ENCODE results near the gene FILIP1. TPM values are rescaled to one million over a fixed set of nuclear protein-coding genes. Genes with fewer than 3 reads are reported as not detected.

FILIP1 gene
- total and polyA plus RNA-seq, 10 of the 15 experiments (the other 5 are each of a cell fraction or from before 2014, with no cell fraction given) = 0.23 to 2.0 (median 0.44) TPM

DNA sequence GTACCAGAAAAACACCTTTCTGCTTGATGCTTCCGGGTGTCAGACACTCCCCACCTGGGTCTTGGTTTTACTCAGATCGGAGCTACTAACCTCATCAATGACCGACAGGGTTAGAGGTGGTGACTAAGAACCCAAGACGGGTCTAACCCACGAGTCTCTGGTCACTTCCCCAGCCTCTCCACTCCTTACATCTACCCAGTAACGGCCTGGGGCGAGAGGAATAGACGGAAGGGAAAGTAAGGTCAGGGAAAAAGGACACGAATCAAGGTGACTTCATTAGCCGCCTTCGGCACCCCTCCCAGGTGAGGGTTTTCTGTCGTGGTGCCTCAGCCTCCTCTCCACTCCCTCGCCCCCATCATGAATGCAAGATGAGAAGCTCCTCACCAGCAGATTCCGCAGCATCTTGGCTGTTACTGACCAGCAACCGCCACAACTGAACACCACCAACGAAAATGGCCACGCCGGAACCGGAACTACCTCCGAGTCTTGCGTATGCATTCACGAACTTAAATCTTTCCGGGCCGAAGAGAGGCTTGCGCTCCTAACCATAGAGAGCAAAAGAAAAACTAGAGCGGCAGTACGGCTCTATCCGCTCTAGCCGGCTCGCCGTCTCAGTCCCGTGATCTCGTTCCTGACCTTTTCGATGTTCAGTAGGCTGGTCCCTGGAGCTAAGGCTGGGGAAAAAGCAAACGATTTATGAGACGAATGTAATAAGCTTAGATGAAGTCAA is 250.1 kb downstream of the FILIP1 start, which contains the start of gene COX7A2:
Gene COX7A2 (minus strand): TSS at position 469 of the 730 bp plus-strand sequence. CDS start 67 bp downstream, at position 402.
- ChIA-PET POLR2A (interaction anchor here (0.6 to 1.7 kb wide), 10 partner anchors 9 to 1782 kb away, joined by 3 to 6 read pairs (median 4); partner anchors contain the start of gene MTO1), RAD21 (ENCODE audit: unreplicated experiment) (interaction anchor here (0.6 to 1.6 kb wide), 10 partner anchors 18 to 511 kb away, joined by 3 to 6 read pairs (median 4); no protein-coding TSS in a partner anchor), CTCF (interaction anchor here (1.0 to 2.0 kb wide), 9 partner anchors 9 to 319 kb away, joined by 3 to 14 read pairs (median 4); partner anchors contain the start of gene FILIP1), SMC1A (ENCODE audit: uncharacterized antibody, unreplicated experiment) (interaction anchor here (0.9 to 2.5 kb wide), 13 partner anchors 9 to 283 kb away, joined by 3 to 11 read pairs (median 3); partner anchors contain the start of gene FILIP1)
- Histone ChIP-seq H3K27me3 (replicated peaks in 1 of 2; ENCODE audit: control insufficient read depth in 2 of 2, insufficient read depth in 2 of 2, low read length in 1 of 2) (no peaks in the 10 kb centered on the region), H3K9ac (ENCODE audit: control insufficient read depth, insufficient read depth, low read length) (peak within 1 kb of the TSS; percentile 90), H3K4me2 (ENCODE audit: control insufficient read depth, insufficient read depth) (peak within 1 kb of the TSS; percentile 79), H4K20me1 (ENCODE audit: control insufficient read depth, insufficient read depth) (peaks cover 3% of the 10 kb centered on the region; the same call in 1 of the 2 replicates), H3K4me1 (ENCODE audit: control insufficient read depth, insufficient read depth, low read length) (no peaks in the 10 kb centered on the region), H3K4me3 (peak within 1 kb of the TSS; percentile 65), H3K9me3 (replicated peaks; ENCODE audit: control insufficient read depth, insufficient read depth, low read length) (no peaks in the 10 kb centered on the region), H2AFZ (ENCODE audit: control insufficient read depth, low read depth, low read length) (peak within 1 kb of the TSS; percentile 90), H3K36me3 (ENCODE audit: control insufficient read depth in 2 of 2, insufficient read depth in 2 of 2, low read length in 1 of 2) (peaks cover 3 to 12% of the 10 kb centered on the region in 2 experiments), H3K79me2 (ENCODE audit: control insufficient read depth, insufficient read depth, low read length) (peaks cover 22% of the 10 kb centered on the region), H3K27ac (ENCODE audit: control insufficient read depth, insufficient read depth) (peak within 1 kb of the TSS; percentile 97)
- peak; percentile 96 for FAIRE-seq
- peak; percentile 86 for DNase-seq (ENCODE audit: low read depth, low spot score)
- WGBS (ENCODE audit: insufficient coverage, insufficient replicate concordance, low lambda C conversion rate, missing lambda C conversion rate) = under 1% methylated on average over 36 of the region's 36 CpGs
- ATAC-seq = peak; percentile 94
- intact Hi-C loops (cut with micrococcal nuclease; ENCODE audit: unreplicated experiment) = loop anchor here (1.0 kb wide), 1 partner anchor 41 kb away; the partner anchor contains the start of gene TMEM30A
- TSS peak; percentile 75 for BruUV-seq (replicated peaks)
- in situ Hi-C loops (cut with MboI) = loop anchor here (25.0 kb wide), 1 partner anchor 1806 kb away; no protein-coding TSS in a partner anchor
- TF ChIP-seq, protein P1, sequence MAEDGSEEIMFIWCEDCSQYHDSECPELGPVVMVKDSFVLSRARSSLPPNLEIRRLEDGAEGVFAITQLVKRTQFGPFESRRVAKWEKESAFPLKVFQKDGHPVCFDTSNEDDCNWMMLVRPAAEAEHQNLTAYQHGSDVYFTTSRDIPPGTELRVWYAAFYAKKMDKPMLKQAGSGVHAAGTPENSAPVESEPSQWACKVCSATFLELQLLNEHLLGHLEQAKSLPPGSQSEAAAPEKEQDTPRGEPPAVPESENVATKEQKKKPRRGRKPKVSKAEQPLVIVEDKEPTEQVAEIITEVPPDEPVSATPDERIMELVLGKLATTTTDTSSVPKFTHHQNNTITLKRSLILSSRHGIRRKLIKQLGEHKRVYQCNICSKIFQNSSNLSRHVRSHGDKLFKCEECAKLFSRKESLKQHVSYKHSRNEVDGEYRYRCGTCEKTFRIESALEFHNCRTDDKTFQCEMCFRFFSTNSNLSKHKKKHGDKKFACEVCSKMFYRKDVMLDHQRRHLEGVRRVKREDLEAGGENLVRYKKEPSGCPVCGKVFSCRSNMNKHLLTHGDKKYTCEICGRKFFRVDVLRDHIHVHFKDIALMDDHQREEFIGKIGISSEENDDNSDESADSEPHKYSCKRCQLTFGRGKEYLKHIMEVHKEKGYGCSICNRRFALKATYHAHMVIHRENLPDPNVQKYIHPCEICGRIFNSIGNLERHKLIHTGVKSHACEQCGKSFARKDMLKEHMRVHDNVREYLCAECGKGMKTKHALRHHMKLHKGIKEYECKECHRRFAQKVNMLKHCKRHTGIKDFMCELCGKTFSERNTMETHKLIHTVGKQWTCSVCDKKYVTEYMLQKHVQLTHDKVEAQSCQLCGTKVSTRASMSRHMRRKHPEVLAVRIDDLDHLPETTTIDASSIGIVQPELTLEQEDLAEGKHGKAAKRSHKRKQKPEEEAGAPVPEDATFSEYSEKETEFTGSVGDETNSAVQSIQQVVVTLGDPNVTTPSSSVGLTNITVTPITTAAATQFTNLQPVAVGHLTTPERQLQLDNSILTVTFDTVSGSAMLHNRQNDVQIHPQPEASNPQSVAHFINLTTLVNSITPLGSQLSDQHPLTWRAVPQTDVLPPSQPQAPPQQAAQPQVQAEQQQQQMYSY (CRISPR knock-in tag; IDR thresholded peaks at IDR 0.05) = no peak
- TF ChIP-seq BHLHE40 (IDR thresholded peaks at IDR 0.05; ENCODE audit: borderline replicate concordance in 1 of 2, low read depth in 2 of 2, low read length in 1 of 2) = peak; percentile 96
- TF ChIP-seq TBL1XR1 (IDR thresholded peaks at IDR 0.05; ENCODE audit: low read depth, low read length) = 0 out of 2 replicates have a peak, but pooled peaks have one; percentile 59
- no peak for TF ChIP-seq SREBF1 (IDR thresholded peaks at IDR 0.05; ENCODE audit: low read length)
- TF ChIP-seq, protein P2, sequence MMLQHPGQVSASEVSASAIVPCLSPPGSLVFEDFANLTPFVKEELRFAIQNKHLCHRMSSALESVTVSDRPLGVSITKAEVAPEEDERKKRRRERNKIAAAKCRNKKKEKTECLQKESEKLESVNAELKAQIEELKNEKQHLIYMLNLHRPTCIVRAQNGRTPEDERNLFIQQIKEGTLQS (IDR thresholded peaks at IDR 0.05; ENCODE audit: borderline replicate concordance, extremely low read depth, low read depth, low read length) = no peak
- no peak for TF ChIP-seq CHD4 (IDR thresholded peaks at IDR 0.05)
- peak; percentile 68; the same call in 1 of the 2 replicates for TF ChIP-seq TARDBP (IDR thresholded peaks at IDR 0.05; ENCODE audit: borderline replicate concordance)
- TF ChIP-seq CREB1 (IDR thresholded peaks at IDR 0.05; ENCODE audit: low read depth) = peak; percentile 85
- TF ChIP-seq, protein P3, sequence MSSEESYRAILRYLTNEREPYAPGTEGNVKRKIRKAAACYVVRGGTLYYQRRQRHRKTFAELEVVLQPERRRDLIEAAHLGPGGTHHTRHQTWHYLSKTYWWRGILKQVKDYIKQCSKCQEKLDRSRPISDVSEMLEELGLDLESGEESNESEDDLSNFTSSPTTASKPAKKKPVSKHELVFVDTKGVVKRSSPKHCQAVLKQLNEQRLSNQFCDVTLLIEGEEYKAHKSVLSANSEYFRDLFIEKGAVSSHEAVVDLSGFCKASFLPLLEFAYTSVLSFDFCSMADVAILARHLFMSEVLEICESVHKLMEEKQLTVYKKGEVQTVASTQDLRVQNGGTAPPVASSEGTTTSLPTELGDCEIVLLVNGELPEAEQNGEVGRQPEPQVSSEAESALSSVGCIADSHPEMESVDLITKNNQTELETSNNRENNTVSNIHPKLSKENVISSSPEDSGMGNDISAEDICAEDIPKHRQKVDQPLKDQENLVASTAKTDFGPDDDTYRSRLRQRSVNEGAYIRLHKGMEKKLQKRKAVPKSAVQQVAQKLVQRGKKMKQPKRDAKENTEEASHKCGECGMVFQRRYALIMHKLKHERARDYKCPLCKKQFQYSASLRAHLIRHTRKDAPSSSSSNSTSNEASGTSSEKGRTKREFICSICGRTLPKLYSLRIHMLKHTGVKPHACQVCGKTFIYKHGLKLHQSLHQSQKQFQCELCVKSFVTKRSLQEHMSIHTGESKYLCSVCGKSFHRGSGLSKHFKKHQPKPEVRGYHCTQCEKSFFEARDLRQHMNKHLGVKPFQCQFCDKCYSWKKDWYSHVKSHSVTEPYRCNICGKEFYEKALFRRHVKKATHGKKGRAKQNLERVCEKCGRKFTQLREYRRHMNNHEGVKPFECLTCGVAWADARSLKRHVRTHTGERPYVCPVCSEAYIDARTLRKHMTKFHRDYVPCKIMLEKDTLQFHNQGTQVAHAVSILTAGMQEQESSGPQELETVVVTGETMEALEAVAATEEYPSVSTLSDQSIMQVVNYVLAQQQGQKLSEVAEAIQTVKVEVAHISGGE (CRISPR knock-in tag; IDR thresholded peaks at IDR 0.05) = peak; percentile 44; the same call in 1 of the 2 replicates
- peak; percentile 78 for TF ChIP-seq ATF7 (IDR thresholded peaks at IDR 0.05; ENCODE audit: low read depth)
- TF ChIP-seq CHD1 (IDR thresholded peaks at IDR 0.05; ENCODE audit: low read depth, low read length) = no peak; the same call in 1 of the 2 replicates
- TF ChIP-seq, protein P4, sequence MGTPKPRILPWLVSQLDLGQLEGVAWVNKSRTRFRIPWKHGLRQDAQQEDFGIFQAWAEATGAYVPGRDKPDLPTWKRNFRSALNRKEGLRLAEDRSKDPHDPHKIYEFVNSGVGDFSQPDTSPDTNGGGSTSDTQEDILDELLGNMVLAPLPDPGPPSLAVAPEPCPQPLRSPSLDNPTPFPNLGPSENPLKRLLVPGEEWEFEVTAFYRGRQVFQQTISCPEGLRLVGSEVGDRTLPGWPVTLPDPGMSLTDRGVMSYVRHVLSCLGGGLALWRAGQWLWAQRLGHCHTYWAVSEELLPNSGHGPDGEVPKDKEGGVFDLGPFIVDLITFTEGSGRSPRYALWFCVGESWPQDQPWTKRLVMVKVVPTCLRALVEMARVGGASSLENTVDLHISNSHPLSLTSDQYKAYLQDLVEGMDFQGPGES (IDR thresholded peaks at IDR 0.05) = no peak
- peak; percentile 59 for TF ChIP-seq POLR2AphosphoS2 (IDR thresholded peaks at IDR 0.05; ENCODE audit: low read depth, low read length)

All from GM12878 (cell line).